H1 (cell line): ENCODE results near the gene TPPP. TPM values are rescaled to one million over a fixed set of nuclear protein-coding genes. Genes with fewer than 3 reads are reported as not detected.
A peak's percentile ranks its signal among the peaks of the same experiment; 100 is the strongest.
"Not testable (repeated sequence)": the region's sequence is repeated elsewhere in the genome, so short reads cannot be mapped to it uniquely, and the experiment has no call there.

ENCODE experiments used
- CTCF ChIA-PET: fragments of 300-600 bp; sonication (Branson Sonifier 250); formaldehyde crosslinking; loops from one replicate; lab custom pipeline; 2021; ENCODE audit not compliant: partially characterized antibody; lab: Charles Lee
- POLR2A ChIA-PET: fragments of 300-600 bp; sonication (Branson Sonifier 250); formaldehyde crosslinking; loops from one replicate; lab custom pipeline; 2021; ENCODE audit warnings: inconsistent platforms; ENCODE audit not compliant: partially characterized antibody; lab: Charles Lee
- DNase-seq, 2 experiments: peaks; one replicate each; pipeline versions ENCODE4 v3.0.0 to v3.0.0-alpha.2; 2010 to 2022; ENCODE audit warnings: low spot score in 2 of 2, low read depth in 1 of 2, mixed read lengths in 1 of 2
- FAIRE-seq: peaks from 2 replicates; lab custom pipeline; 2011; peaks lifted over from hg19 to GRCh38; lab: Jason Lieb, UNC
- H2AFZ ChIP-seq: 2 replicates; pipeline ENCODE4 v1.8.1; 2012; ENCODE audit warnings: low read length, inconsistent platforms
- H2AK5ac ChIP-seq: 2 replicates; pipeline ENCODE4 v1.6.1; 2013; ENCODE audit warnings: low read depth, low read length
- H2BK120ac ChIP-seq: replicated peaks from 2 replicates; pipeline ENCODE3; 2013; ENCODE audit warnings: low read depth, low read length, inconsistent platforms
- H2BK12ac ChIP-seq: 2 replicates; pipeline ENCODE4 v1.6.1; 2013; ENCODE audit warnings: low read depth, low read length
- H2BK15ac ChIP-seq: 2 replicates; pipeline ENCODE4 v1.6.1; 2013; ENCODE audit warnings: low read length
- H2BK20ac ChIP-seq: 2 replicates; pipeline ENCODE4 v1.6.1; 2013; ENCODE audit warnings: low read length
- H2BK5ac ChIP-seq: 2 replicates; pipeline ENCODE4 v1.6.1; 2013; ENCODE audit warnings: low read depth, low read length
- H3K14ac ChIP-seq: 2 replicates; pipeline ENCODE4 v1.6.1; 2013; ENCODE audit warnings: inconsistent platforms; ENCODE audit not compliant: insufficient read length
- H3K18ac ChIP-seq: 2 replicates; pipeline ENCODE4 v1.6.1; 2013; ENCODE audit warnings: low read length; ENCODE audit errors: extremely low read depth
- H3K23ac ChIP-seq: 2 replicates; pipeline ENCODE4 v1.6.1; 2013; ENCODE audit warnings: inconsistent platforms; ENCODE audit not compliant: insufficient read length
- H3K23me2 ChIP-seq: 2 replicates; pipeline ENCODE4 v1.6.1; 2013; ENCODE audit warnings: low read depth, low read length
- H3K27ac ChIP-seq: 2 replicates; pipeline ENCODE4 v1.6.1; 2011; ENCODE audit warnings: low read depth, low read length, inconsistent platforms
- H3K27me3 ChIP-seq, 4 experiments: replicated peaks in 1 of 4; 1 replicate in 1 of 4; 2 replicates in 3 of 4; pipeline versions ENCODE4 v1.6.1 to v1.8.1; 2011 to 2013; ENCODE audit warnings: low read length in 3 of 4, mild to moderate bottlenecking in 3 of 4, inconsistent platforms in 2 of 4, mixed read lengths in 2 of 4, moderate library complexity in 1 of 4; ENCODE audit not compliant: control insufficient read depth in 3 of 4, insufficient read depth in 3 of 4; ENCODE audit errors: extremely low read depth in 1 of 4
- H3K36me3 ChIP-seq, 4 experiments: 2 replicates each; pipeline versions ENCODE4 v1.6.1 to v1.8.1; 2011 to 2013; ENCODE audit warnings: mild to moderate bottlenecking in 4 of 4, low read length in 3 of 4, moderate library complexity in 2 of 4, control low read depth in 1 of 4, inconsistent platforms in 1 of 4; ENCODE audit not compliant: insufficient read depth in 4 of 4, control insufficient read depth in 2 of 4
- H3K4ac ChIP-seq: replicated peaks from 2 replicates; pipeline ENCODE3; 2013; ENCODE audit warnings: low read length, low read depth, mixed read lengths, inconsistent platforms; ENCODE audit not compliant: insufficient read length
- H3K4me1 ChIP-seq, 4 experiments: replicated peaks in 1 of 4; 1 replicate in 1 of 4; 2 replicates in 3 of 4; pipeline versions ENCODE4 v1.6.1 to v1.8.1; 2011 to 2013; ENCODE audit warnings: low read length in 3 of 4, inconsistent platforms in 2 of 4, mixed read lengths in 1 of 4; ENCODE audit not compliant: insufficient read depth in 4 of 4, control insufficient read depth in 3 of 4
- H3K4me2 ChIP-seq, 2 experiments: 2 replicates each; pipeline versions ENCODE4 v1.6.1 to v1.8.1; 2011 to 2013; ENCODE audit warnings: low read depth in 2 of 2, low read length in 2 of 2, control low read depth in 1 of 2, inconsistent platforms in 1 of 2, mild to moderate bottlenecking in 1 of 2; ENCODE audit not compliant: insufficient read depth in 1 of 2
- H3K4me3 ChIP-seq, 4 experiments: fragments of 200-600, 300-600 bp in 1 of 4; sonication (generic), shearing (Covaris generic), sonication (Bioruptor Twin) in 1 of 4; 2 replicates each; pipeline versions ENCODE4 v1.5.1 to v1.8.1; 2011 to 2016; ENCODE audit warnings: low read length in 4 of 4, low read depth in 3 of 4, control low read depth in 2 of 4, inconsistent platforms in 2 of 4, mild to moderate bottlenecking in 2 of 4, mixed read lengths in 1 of 4, moderate library complexity in 1 of 4; ENCODE audit not compliant: insufficient read depth in 2 of 4; ENCODE audit errors: extremely low read depth in 1 of 4
- H3K56ac ChIP-seq: replicated peaks from 2 replicates; pipeline ENCODE3; 2013; ENCODE audit warnings: low read depth, mild to moderate bottlenecking, mixed read lengths, low read length, inconsistent platforms; ENCODE audit not compliant: insufficient read length
- H3K79me1 ChIP-seq: 2 replicates; pipeline ENCODE4 v1.6.1; 2013; ENCODE audit warnings: low read depth, low read length, control low read depth
- H3K79me2 ChIP-seq, 2 experiments: 2 replicates each; pipeline versions ENCODE4 v1.6.1 to v1.8.1; 2012 to 2013; ENCODE audit warnings: low read length in 2 of 2, mild to moderate bottlenecking in 2 of 2, inconsistent platforms in 1 of 2; ENCODE audit not compliant: insufficient read depth in 2 of 2, control insufficient read depth in 1 of 2
- H3K9ac ChIP-seq, 4 experiments: replicated peaks in 1 of 4; 1 replicate in 1 of 4; 2 replicates in 3 of 4; pipeline versions ENCODE4 v1.6.1 to v1.8.1; 2011 to 2013; ENCODE audit warnings: low read depth in 3 of 4, low read length in 3 of 4, control low read depth in 2 of 4, mild to moderate bottlenecking in 2 of 4, moderate library complexity in 2 of 4, inconsistent platforms in 1 of 4; ENCODE audit errors: extremely low read depth in 1 of 4
- H3K9me3 ChIP-seq, 2 experiments: 2 replicates each; pipeline versions ENCODE4 v1.6.1 to v1.8.1; 2012 to 2013; ENCODE audit warnings: mild to moderate bottlenecking in 2 of 2, moderate library complexity in 2 of 2, control low read depth in 1 of 2, inconsistent platforms in 1 of 2, low read depth in 1 of 2, low read length in 1 of 2, mixed read lengths in 1 of 2; ENCODE audit not compliant: insufficient read depth in 2 of 2
- H4K20me1 ChIP-seq, 2 experiments: replicated peaks in 1 of 2; 2 replicates each; pipeline versions ENCODE3 to v1.8.1; 2011 to 2013; ENCODE audit warnings: inconsistent platforms in 2 of 2, low read length in 2 of 2, mild to moderate bottlenecking in 1 of 2; ENCODE audit not compliant: insufficient read depth in 2 of 2, control insufficient read depth in 1 of 2
- H4K5ac ChIP-seq: 2 replicates; pipeline ENCODE4 v1.6.1; 2013; ENCODE audit warnings: low read length, low read depth, mixed read lengths, inconsistent platforms; ENCODE audit not compliant: insufficient read length
- H4K8ac ChIP-seq: 2 replicates; pipeline ENCODE4 v1.8.0; 2013; ENCODE audit warnings: mild to moderate bottlenecking, moderate library complexity, low read length, inconsistent platforms; ENCODE audit not compliant: insufficient read depth; ENCODE audit errors: extremely low read depth
- H4K91ac ChIP-seq: replicated peaks from 2 replicates; pipeline ENCODE3; 2013; ENCODE audit warnings: low read length, mixed read lengths, inconsistent platforms; ENCODE audit not compliant: insufficient read length
- WGBS, 2 experiments: shearing (Covaris generic) in 1 of 2; methylation state at CpG; one replicate each; pipeline versions ENCODE4 v1.1.6 to v1.1.7; 2013 to 2015; ENCODE audit warnings: low lambda C conversion rate in 2 of 2, mixed read lengths in 2 of 2, inconsistent platforms in 1 of 2, low coverage in 1 of 2, missing lambda C conversion rate in 1 of 2; ENCODE audit not compliant: insufficient replicate concordance in 2 of 2, insufficient coverage in 1 of 2, insufficient read length in 1 of 2; ENCODE audit errors: extremely low coverage in 1 of 2, missing lambda C conversion rate in 1 of 2; 5-methylcytosine and 5-hydroxymethylcytosine counted together
- polyA plus RNA-seq, 7 experiments: library from polyadenylated mRNA; depleted of rRNA in 3 of 7; stranded (reverse) in 5 of 7; unstranded in 2 of 7; fragments of >200 nt in 5 of 7; fragments of 200-250 nt in 2 of 7; gene quantifications; 1 replicate in 5 of 7; 2 replicates in 1 of 7; 4 replicates in 1 of 7; pipeline versions ENCODE4 v1.2.1 to v1.2.3, GENCODE V29; 2011 to 2013; ENCODE audit warnings: missing spikeins in 2 of 7, mixed read lengths in 2 of 7
- total RNA-seq: library from RNA; stranded (reverse); fragmentation: NEBNext Ultra II Directional; extraction: Animal tissue kit (Norgen Biotek cat#: 25700); gene quantifications from 2 replicates; pipeline ENCODE4 v1.2.1, GENCODE V29; 2021

Gene TPPP
- total and polyA plus RNA-seq, 2 of the 8 experiments (the other 6 are each of a cell fraction or from before 2014, with no cell fraction given) = 0.36 to 0.93 TPM

DNA sequence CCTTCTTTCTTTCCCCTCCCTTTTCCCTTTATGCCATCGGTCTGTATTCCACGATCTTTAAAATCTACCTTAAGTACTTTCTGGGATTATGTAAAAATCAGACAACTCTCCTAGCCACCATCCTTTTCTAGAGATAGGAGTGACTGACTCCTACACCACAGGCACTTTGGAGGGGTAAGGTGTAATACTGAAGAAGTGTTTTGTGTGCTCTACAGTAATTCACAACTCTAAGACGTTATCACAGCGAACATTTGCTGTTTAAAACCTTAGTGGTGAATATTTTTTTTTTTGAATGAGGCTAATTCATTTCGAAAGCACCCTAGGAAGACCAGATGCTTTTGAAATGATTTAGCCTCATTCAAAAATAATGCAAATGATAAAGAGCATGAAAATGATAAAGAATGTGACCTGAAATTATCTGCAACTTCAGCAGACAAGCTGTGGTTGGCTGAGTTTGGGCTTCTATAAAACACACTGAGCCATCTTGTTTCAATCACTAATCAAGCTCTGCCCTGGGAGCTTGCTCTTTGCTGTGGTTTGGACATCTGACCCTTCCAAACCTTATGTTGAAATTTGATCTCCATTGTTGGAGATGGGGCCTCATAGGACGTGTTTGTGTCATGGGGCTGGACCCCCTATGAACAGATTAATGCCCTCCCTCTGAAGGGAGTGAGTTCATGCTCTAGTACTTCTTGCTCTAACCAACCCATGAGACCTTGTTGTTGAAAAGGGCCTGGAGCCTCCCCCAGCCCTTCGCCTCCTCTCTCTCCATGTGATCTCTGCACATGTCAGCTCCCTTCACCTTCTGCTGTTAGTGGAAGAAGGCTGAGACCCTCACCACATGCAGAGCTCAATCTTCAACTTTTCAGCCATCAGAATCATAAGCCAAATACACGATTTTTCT, 21.3 kb upstream of the TPPP start:
- H3K79me1 ChIP-seq, H4K5ac ChIP-seq, H4K8ac ChIP-seq, H3K23ac ChIP-seq, H2BK12ac ChIP-seq, H2BK20ac ChIP-seq, H3K36me3 ChIP-seq, H2AK5ac ChIP-seq, H2BK120ac ChIP-seq, H2BK15ac ChIP-seq, H3K79me2 ChIP-seq, H4K20me1 ChIP-seq, H2AFZ ChIP-seq, H3K27me3 ChIP-seq, H4K91ac ChIP-seq, H3K4ac ChIP-seq, H3K56ac ChIP-seq, H3K23me2 ChIP-seq, H3K18ac ChIP-seq, H3K4me3 ChIP-seq, H3K27ac ChIP-seq, DNase-seq, H2BK5ac ChIP-seq, H3K9me3 ChIP-seq, CTCF ChIA-PET, H3K4me1 ChIP-seq, H3K4me2 ChIP-seq, H3K9ac ChIP-seq, POLR2A ChIA-PET, H3K14ac ChIP-seq: not testable (repeated sequence)
- 82% methylated on average over 8 of the region's 8 CpGs; no CpG with 5 or more reads in 1 of the 2 experiments for WGBS, 2 experiments
- peak; percentile 82 for FAIRE-seq
